GM21515 (cell line): ENCODE data around the gene MTHFD1L.

Experiments used
- ATAC-seq: cut with Tn5 transposase; IDR thresholded peaks from one replicate; pipeline ENCODE4 v1.9.1; 2021; ENCODE audit not compliant: unreplicated experiment

The MTHFD1L gene

DNA sequence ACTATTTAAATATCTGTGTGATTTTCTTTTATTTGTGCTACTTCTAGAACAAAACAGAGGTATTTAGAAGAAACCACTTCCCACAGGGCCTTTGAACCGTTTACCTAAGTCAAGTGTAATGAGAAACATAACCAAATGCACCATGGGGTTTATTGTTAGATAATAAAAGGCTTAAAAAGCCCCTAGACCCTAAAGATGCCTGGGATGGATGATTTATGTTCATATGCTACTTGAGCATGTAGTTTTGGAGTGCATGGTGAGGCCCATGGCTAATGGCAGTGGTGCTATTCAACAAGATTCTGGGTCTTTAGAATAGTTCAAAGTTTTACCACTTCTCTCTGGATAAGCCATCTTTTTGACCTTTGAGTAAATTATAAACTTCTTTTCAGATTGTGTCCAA lies 65.9 kb downstream of the MTHFD1L start:
- ATAC-seq: no peak

DNA sequence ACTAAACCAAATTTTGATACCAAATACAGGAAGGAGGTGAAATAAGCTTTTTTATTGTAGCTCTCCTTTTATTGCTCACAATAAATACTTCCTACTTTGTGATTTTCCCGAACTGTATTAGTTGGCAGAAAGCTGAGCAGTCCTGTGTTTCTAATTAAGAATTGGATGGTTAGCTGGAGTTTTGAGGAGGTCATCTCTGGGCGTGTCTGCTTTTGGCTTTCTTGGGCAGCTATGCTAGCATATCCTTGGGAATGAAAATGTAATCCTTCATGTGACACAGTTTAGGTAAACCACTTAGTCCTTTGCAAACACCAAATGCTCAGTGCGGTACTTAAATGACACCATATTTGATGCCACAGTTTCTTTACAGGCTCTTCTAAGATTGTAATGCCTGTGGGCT lies 67.5 kb downstream of the MTHFD1L start:
- ATAC-seq: no peak

DNA sequence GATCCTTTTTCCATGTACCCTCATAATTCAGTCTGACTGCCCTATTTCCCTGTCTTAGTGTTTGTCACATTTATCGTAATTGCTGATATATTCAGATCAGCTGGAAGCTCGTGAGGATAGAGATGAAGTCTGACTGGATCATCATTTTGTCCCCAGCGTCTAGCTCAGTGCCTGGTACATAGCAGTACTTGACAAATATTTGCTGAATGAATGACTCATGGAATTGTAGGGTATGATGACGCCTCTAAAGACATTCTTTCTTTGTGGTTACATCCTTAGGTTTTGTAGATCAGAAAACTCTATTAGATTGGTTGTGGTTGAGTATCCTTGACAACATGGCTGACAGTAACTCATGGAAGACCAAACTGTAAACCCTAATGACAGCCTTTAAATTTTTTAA lies 68.9 kb downstream of the MTHFD1L start:
- ATAC-seq: no peak

DNA sequence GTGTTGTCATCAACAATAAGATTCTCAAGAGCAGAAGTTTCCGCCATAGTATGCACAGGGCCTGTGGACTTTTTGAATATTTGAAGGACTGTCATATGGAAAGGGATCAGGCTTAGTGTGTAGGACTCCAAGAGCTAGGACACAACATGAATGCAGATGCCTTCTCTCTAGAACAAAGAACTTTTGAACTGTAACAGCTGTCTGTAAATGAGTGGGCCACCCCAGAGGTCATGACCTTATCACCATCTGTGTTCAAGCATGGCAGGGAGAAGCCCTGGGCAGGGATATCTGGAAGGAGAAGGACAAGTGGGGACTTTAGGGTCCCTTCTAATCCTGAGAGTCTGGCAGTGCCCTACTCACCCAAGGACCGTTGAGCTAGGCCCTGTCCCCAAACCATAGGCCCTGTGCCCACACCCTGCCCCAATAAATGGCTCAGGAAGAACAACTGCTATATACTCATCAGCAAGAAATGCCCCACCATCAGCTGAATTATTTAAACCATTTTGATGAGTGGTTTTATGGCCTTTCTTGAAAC lies 70.6 kb downstream of the MTHFD1L start:
- ATAC-seq: no peak

DNA sequence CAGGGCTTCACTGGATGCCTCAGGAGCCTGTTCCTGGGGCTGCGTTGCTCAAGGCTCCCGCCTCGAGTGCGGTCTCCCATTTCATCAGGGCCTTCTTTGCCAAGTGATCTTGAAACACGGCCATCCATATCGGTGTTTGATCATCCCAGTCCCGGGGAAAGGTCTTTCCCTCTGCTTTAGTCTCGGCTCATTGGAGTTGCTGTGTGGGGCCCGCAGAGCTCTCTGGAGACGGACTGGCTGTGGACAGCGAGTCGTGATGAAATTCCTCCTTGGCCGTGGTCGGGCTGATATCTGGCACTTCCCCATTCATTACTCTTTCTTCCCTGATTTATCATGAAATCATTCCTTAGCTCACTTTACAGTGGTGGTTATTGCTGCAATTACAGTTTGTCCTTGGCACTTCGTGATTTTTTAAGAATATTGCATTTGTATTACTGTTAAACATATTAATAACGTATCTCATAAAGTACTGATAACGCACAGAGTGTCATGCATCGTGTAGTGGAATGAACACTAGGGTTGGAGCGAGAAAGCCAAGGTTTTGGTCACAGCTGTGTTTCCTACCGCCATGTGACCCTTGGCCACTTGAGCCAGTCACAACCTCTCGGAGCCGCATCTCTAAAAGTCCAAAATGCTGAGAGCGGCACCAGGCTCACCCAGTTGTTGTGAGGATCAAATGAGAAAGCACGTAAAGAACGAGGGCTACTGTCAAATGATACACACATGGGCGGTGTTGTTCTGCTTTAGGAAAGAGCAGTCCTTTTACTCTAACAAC lies 71.8 kb downstream of the MTHFD1L start:
- no peak for ATAC-seq

DNA sequence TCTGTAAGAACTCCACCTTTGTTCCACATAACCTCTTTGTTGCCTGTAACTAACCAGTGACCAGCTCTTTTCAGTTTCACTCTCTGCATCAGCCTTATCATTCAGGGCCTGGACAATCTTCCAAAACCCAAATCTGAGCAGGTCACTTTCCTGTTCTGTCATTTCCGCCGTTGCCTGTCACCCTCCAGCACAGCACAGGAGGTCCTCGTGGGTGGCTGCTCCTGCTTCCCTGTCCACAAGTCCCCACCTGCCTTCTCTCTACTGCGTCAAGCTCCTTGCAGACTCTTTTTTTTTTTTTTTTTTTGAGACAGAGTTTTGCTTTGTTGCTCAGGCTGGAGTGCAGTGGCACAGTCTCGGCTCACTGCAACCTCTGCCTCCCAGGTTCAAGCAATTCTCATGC lies 73.9 kb downstream of the MTHFD1L start:
- ATAC-seq: no peak

DNA sequence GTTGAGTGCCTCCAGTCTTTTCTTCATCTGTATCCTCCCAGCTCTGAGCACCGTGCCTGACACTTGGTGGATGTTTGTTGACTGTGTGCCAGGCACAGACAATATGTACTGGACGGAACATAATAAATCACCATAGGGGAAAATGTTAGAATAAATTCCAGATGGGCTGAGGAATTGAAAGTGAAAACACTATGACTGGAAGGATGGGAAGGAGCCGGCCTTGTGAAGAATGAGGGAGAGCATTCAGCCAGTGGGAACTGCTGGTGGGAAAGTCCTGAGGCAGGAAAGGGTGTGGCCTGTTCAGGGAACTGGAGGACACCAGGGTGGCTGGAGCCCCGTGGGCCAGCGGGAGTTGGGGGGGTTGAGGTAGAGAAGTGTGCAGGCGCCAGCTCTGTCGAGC lies 75.4 kb downstream of the MTHFD1L start:
- ATAC-seq: no peak

DNA sequence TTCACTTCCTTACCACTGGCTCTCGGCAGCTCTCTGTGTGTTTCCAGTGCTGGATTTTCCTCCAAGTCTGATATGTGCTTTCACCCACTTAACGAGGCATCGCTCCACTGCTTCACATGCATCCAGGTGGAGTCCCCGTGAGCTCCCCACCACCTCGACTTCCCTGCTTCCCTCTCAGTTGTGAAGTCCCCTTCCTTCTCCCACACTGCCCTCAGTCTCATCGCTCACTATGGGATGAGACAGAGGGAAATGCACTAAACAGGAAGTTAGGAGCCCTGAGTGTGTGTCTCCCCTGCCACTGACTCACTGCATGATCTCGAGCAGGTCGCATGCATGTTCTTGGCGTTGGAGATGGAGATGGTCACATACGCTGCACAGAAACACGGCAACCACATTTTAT lies 84.0 kb downstream of the MTHFD1L start:
- ATAC-seq: no peak

DNA sequence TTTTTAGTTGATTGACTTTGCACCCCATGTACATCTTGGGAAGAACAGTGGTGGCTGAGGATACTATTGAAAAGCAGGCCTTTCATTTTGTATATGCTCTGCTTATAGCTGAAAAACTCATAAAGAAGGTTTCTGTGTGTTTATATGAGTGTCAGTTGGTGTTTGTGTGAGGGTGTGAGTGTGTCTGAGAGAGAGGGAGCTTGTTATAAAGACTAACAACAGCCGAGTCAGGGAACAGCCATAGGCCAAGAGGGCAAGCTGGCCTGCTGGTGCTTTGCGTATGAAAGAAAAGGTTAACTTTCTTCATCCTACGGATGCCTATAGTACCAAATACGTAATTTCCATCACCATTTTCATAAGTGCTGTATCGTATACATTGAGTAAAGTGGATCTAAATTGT lies 88.3 kb downstream of the MTHFD1L start:
- ATAC-seq: no peak

DNA sequence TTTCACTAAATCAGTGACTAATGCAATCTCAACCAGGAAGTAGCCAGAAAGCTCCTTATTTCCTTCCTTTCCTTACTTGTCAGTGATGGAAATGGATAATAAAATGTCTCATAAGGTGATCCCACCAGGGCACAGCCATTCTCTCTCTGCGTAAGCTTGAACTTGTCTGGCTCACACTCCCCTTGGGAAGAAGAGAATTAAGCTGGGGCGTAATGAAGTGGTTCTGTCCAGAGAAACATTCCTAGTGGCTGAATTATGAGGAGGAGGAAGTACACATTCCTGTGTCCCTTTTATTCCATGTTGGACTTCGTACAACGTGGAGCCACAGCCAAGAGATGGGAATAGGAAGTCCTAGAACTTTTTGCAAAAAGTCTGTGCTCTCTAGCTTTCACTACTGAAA lies 93.7 kb downstream of the MTHFD1L start:
- ATAC-seq: no peak

DNA sequence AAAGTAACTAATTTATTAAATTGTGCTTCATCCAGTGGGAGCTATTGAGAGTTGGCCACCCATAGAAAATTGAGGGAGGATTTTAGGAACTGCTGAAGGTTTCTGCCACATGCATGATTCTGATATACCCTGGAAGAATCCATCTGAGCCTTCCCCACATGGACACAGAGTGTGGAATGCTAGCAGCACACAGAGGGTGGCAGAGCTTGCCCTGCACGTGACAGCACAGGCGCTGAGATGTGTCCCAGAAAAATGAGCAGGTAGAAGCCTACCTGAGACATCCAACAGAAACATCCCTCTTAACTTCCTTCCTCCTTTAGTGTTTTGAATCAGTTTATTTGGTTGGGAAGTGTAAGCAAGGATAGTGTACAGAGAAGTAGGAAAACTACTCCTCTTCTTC lies 96.9 kb downstream of the MTHFD1L start:
- ATAC-seq: no peak

DNA sequence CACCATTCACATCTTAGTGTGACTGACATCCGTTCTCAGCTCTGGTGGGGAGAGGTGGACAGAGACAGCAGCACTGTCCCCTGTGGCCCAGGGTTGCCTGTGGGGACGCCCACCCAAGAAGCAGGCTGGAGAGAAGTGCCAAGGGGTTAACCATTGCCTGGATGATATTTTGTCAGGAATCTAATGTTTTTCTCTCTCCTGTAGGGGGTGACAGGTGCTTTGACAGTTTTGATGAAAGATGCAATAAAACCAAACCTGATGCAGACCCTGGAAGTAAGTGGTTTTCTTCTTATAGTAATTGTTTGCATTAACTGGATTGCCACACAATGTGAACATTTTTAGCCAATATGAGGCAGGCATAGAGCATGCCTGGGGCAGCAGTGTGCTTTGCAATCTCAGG lies 99.3 kb downstream of the MTHFD1L start:
- ATAC-seq: no peak

DNA sequence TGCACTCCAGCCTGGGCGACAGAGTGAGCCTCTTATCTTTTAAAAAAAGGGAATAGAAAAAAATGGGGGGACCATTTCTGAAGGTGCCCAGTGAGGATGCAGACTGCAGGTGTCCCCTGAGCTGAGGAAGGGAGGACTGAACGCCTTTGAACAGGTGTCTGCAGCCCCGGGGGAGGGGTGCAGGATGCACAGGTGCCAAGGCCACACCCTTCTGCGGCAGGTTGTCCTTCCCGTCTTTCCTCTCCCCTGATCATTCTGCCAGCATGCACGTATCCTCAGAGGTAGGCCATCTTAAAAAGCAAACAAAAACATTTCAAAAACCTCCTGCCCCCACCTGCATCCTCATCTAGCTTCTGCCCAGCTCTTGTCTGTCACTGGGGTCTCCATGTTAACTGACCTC lies 101.3 kb downstream of the MTHFD1L start:
- no peak for ATAC-seq

DNA sequence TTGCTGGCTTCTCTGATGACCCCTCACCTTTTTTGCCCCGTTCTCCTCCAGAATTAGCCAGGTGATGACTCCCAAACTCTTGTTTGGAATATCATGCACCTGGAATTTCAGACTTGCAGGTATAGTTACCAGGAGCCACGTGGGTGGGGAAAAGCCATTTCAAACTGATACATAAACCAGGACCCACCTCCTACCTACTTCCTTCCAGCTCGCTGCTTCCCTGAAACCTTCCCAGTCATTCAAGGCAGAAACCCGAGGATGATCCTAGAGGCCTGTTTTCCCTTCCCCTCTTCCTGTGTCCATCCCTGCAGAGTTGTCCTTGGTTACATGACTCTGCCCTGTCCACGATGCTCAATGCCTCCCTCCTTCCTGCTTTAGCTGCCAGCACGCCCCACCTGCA lies 101.9 kb downstream of the MTHFD1L start:
- no peak for ATAC-seq

DNA sequence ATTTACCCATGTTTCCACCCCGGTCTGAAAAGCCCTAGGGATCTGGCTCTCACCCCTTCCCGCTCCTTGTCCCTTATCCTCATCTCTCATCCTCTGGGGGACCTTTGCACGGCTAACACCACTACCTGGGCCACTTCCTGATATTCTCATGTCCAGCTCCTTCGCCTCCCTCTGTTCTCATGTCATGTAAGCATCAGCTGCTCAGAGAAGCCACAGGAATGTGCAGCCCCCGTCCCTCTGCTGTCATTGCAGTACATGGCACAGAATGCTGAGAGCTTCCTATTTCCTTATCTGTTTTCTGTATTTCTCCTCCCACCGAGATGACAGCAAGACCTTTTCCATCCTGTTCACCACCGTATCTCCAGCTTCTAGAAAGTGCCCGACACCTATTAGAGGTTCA lies 102.4 kb downstream of the MTHFD1L start:
- no peak for ATAC-seq

DNA sequence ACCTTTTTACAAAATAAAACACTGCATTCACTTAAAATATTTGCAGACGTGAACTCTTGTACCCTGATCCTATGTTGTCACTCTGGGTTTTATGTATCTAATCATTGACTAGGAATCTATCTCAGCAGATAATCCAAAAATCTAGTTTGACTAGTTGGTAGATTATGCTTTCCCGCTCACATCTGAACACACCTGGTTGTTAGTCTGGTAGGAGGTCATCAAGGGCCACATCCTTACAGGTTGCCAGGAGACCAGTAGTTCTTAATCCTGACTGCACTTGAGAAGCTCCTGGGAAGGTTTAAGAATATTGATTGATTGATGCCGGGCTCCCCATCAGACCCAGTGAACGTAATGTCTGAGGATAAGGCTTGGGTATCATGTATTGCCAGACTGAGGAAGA lies 104.4 kb downstream of the MTHFD1L start:
- ATAC-seq: no peak

DNA sequence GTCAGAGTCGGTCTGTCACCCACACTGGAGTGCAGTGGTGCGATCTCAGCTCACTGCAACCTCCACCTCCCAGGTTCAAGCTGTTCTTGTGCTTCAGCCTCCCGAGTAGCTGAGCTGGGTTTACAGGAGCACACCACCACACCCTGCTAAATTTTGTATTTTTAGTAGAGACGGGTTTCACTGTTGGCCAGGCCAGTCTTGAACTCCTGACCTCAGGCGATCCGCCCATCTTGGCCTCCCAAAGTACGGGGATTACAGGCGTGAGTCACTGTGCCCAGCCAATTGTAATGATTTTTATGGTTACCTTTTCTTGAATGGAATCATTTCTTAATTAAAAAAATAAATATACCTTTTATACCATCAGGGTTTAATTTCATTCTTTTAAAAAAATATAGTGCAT lies 105.7 kb downstream of the MTHFD1L start:
- ATAC-seq: no peak

DNA sequence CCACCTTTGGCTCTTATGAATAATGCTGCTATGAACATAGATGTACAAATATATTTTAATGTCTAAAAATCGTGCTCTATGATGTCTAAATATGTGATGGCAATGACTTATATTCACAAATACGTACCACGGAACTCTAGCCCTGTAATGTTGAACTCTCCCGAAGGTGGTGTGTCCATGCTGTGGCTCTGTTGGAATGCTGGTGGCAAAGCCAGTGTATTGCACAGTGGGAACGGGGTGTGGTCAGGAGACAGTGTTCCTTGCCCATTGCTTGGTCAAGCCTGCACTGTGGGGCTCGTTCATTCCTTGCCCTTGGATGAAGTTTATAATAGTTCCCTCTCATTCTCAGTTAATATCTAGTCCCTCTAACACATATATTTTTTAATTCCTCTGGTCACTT lies 109.6 kb downstream of the MTHFD1L start:
- ATAC-seq: no peak

DNA sequence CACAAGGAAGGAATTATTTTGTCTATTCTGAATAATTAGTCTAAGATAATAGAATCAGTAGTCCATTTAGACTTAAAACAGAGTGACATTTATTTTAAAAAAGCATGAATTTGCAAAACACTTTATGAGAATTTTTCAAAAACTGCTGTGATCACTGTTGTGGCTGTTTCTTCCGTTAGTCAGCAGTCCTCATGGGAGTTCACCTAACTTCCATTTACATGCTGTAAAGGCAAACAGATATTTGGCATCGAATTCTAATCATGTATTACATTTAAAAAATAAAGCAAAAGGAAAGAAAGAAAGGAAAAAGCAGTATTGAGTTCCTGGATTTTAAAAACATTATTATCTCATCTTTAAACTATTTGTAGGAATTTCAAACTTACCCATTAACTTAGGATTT lies 111.8 kb downstream of the MTHFD1L start:
- ATAC-seq: no peak

DNA sequence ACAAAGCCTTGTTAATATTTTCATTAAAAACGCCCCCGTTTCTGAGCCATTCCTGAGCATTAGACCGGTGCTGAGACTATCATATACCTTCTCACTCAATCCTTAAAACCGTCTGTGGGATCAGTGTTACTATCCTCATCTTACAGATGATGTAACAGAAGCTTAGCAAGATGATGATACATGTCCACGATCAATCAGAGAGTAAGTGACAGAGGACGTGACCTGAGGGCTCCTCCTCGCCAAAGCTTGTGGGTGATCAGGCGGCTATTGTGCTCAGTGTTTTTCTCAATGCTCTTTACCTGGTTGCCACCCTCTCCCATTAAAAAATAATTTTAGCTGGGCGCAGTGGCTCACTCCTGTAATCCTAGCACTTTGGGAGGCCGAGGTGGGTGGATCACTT lies 113.1 kb downstream of the MTHFD1L start:
- no peak for ATAC-seq

DNA sequence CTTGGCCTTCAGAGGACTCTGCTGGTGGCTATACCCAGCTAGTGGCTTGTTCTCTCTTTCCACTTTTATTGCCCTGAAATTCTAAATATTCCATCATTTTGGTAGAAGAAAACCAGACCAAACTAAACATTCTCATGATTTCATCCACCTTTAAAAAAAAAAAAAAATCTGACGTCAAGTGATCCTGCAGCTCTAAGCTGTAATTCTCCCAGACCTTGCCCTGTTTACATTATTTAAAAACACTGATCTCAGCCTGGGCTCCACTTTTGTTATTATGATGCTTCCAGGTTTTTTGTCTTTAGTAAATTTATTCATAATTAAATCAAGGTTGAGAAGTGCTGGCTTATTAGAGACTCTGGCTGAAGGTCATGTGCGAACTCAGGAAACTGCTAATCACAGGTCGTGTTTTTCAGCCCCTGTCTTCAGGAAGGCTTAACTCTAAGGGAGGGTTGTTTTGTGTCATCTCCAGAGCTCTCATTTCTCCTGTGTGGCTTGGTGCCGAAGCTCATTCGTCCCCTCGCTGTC lies 114.4 kb downstream of the MTHFD1L start:
- ATAC-seq: no peak

DNA sequence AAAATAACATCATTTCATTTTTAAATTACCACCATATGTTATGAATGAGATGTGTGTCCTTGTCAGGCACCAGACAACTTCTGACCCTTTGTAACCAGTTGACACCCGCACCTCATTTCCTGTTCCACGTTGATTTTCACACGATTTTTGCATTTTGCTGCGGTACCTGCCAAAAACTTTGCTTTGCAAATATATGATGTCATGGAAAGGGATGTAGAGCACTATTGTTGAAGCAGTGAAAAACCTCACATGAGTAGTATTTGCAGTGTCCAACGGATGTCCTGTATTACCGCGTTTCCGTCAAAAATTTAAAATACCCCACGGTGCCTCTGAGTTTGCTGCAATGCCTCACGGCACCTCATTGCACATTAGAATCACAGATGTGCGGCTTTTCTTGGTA lies 115.6 kb downstream of the MTHFD1L start:
- peak; percentile 82 for ATAC-seq

DNA sequence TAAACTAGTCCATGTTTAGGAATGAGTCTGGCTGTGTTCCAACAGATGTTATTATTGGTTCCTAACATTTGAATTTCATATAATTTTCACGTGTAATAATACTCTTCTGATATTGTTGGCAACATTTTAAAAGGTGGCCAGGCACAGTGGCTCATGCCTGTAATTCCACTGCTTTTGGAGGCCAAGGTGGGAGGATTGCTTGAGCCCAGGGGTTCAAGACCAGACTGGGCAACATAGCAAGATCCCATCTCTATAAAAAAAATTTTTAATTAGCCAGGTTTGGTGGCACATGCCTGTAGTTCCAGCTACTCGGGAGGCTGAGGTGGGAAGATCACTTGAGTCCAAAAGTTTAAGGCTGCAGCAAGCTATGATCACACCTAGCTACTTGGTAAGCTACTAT lies 116.2 kb downstream of the MTHFD1L start:
- ATAC-seq: no peak
